H9 (cell line): ENCODE results near the gene ATP11B. TPM values are rescaled to one million over a fixed set of nuclear protein-coding genes. Genes with fewer than 3 reads are reported as not detected.

ENCODE experiments used
- DNase-seq: peaks from one replicate; pipeline ENCODE4 v3.0.0-alpha.2; 2017
- H2AFZ ChIP-seq: one replicate; pipeline ENCODE4 v1.6.1; 2013; ENCODE audit warnings: mild to moderate bottlenecking, low read length, control low read depth, moderate library complexity
- H2AK5ac ChIP-seq: 2 replicates; pipeline ENCODE4 v1.6.1; 2013; ENCODE audit warnings: low read length, control low read depth, mixed read lengths; ENCODE audit not compliant: insufficient read length
- H2BK120ac ChIP-seq: one replicate; pipeline ENCODE4 v1.6.1; 2013; ENCODE audit warnings: low read depth, mild to moderate bottlenecking, low read length, control low read depth, inconsistent platforms; ENCODE audit not compliant: poor library complexity, severe bottlenecking
- H2BK12ac ChIP-seq: 2 replicates; pipeline ENCODE4 v1.6.1; 2013; ENCODE audit warnings: low read length, control low read depth, mixed read lengths, low read depth; ENCODE audit not compliant: insufficient read length
- H2BK15ac ChIP-seq: 2 replicates; pipeline ENCODE4 v1.6.1; 2013; ENCODE audit warnings: low read depth, low read length, control low read depth
- H2BK20ac ChIP-seq: one replicate; pipeline ENCODE4 v1.6.1; 2013; ENCODE audit warnings: low read depth, mild to moderate bottlenecking, low read length, control low read depth, inconsistent platforms; ENCODE audit not compliant: poor library complexity, severe bottlenecking
- H2BK5ac ChIP-seq: 2 replicates; pipeline ENCODE4 v1.6.1; 2013; ENCODE audit warnings: low read length, control low read depth, mixed read lengths; ENCODE audit not compliant: insufficient read length
- H3K14ac ChIP-seq: 2 replicates; pipeline ENCODE4 v1.6.1; 2013; ENCODE audit warnings: low read length, control low read depth; ENCODE audit not compliant: insufficient read depth
- H3K18ac ChIP-seq: 2 replicates; pipeline ENCODE4 v1.6.1; 2013; ENCODE audit warnings: low read depth, mild to moderate bottlenecking, mixed read lengths, low read length, control low read depth; ENCODE audit not compliant: insufficient read length
- H3K23ac ChIP-seq: 2 replicates; pipeline ENCODE4 v1.6.1; 2013; ENCODE audit warnings: low read length, control low read depth, mixed read lengths, low read depth; ENCODE audit not compliant: insufficient read length
- H3K23me2 ChIP-seq: 2 replicates; pipeline ENCODE4 v1.6.1; 2013; ENCODE audit warnings: low read depth, mild to moderate bottlenecking, mixed read lengths, low read length, control low read depth; ENCODE audit not compliant: insufficient read length, poor library complexity, severe bottlenecking
- H3K27ac ChIP-seq: 2 replicates; pipeline ENCODE4 v1.5.1; 2013; ENCODE audit warnings: low read length, control low read depth, mixed read lengths, low read depth; ENCODE audit not compliant: insufficient read length
- H3K27me3 ChIP-seq: 2 replicates; pipeline ENCODE4 v1.6.1; 2013; ENCODE audit warnings: low read length, control low read depth, inconsistent platforms; ENCODE audit not compliant: insufficient read depth
- H3K4ac ChIP-seq: 2 replicates; pipeline ENCODE4 v1.6.1; 2013; ENCODE audit warnings: low read depth, mild to moderate bottlenecking, control low read depth, inconsistent platforms, low read length, moderate library complexity
- H3K4me1 ChIP-seq: 2 replicates; pipeline ENCODE4 v1.6.1; 2013; ENCODE audit warnings: low read length, control low read depth, inconsistent platforms; ENCODE audit not compliant: insufficient read depth
- H3K4me2 ChIP-seq: 2 replicates; pipeline ENCODE4 v1.6.1; 2013; ENCODE audit warnings: low read length, control low read depth, mixed read lengths; ENCODE audit not compliant: insufficient read length, insufficient read depth
- H3K56ac ChIP-seq: 2 replicates; pipeline ENCODE4 v1.6.1; 2013; ENCODE audit warnings: low read depth, mild to moderate bottlenecking, mixed read lengths, low read length, control low read depth; ENCODE audit not compliant: insufficient read length
- H3K79me1 ChIP-seq: 2 replicates; pipeline ENCODE4 v1.6.1; 2013; ENCODE audit warnings: low read depth, mild to moderate bottlenecking, moderate library complexity, low read length, control low read depth, inconsistent platforms; ENCODE audit not compliant: insufficient read depth, poor library complexity, severe bottlenecking
- H3K79me2 ChIP-seq: 2 replicates; pipeline ENCODE4 v1.6.1; 2013; ENCODE audit warnings: low read length, control low read depth, inconsistent platforms; ENCODE audit not compliant: insufficient read depth
- H3K9ac ChIP-seq: 2 replicates; pipeline ENCODE4 v1.6.1; 2013; ENCODE audit warnings: low read length, control low read depth, mixed read lengths; ENCODE audit not compliant: insufficient read length; ENCODE audit errors: extremely low read depth
- H3K9me3 ChIP-seq: one replicate; pipeline ENCODE4 v1.6.1; 2013; ENCODE audit warnings: low read depth, low read length, inconsistent platforms; ENCODE audit not compliant: control insufficient read depth
- H3T11ph ChIP-seq: one replicate; pipeline ENCODE4 v1.6.1; 2013; ENCODE audit warnings: mild to moderate bottlenecking, low read length, control low read depth, inconsistent platforms
- H4K20me1 ChIP-seq: one replicate; pipeline ENCODE4 v1.6.1; 2013; ENCODE audit not compliant: control insufficient read depth, insufficient read length, insufficient read depth
- H4K5ac ChIP-seq: 2 replicates; pipeline ENCODE4 v1.6.1; 2013; ENCODE audit warnings: low read depth, mild to moderate bottlenecking, mixed read lengths, low read length, control low read depth; ENCODE audit not compliant: insufficient read length
- H4K8ac ChIP-seq: replicated peaks from 2 replicates; pipeline ENCODE4 v1.6.1; 2013; ENCODE audit warnings: low read length, control low read depth, mixed read lengths, low read depth; ENCODE audit not compliant: insufficient read length
- H4K91ac ChIP-seq: 2 replicates; pipeline ENCODE4 v1.6.1; 2013; ENCODE audit warnings: low read depth, mild to moderate bottlenecking, moderate library complexity, mixed read lengths, low read length, control low read depth; ENCODE audit not compliant: insufficient read length
- H3K27ac Mint-ChIP-seq, 3 experiments: 2 replicates in 2 of 3; 3 replicates in 1 of 3; pipeline ENCODE4 v1.8.0; 2020 to 2021; ENCODE audit warnings: mixed read lengths in 3 of 3, mild to moderate bottlenecking in 1 of 3, moderate library complexity in 1 of 3
- H3K27me3 Mint-ChIP-seq: 2 replicates; pipeline ENCODE4 v1.8.0; 2021; ENCODE audit warnings: low read depth, mild to moderate bottlenecking, moderate library complexity, mixed read lengths
- H3K36me3 Mint-ChIP-seq, 3 experiments: 2 replicates in 2 of 3; 3 replicates in 1 of 3; pipeline ENCODE4 v1.8.0; 2020 to 2021; ENCODE audit warnings: low read depth in 3 of 3, mixed read lengths in 3 of 3; ENCODE audit not compliant: insufficient read depth in 1 of 3
- H3K4me1 Mint-ChIP-seq, 2 experiments: 2 replicates each; pipeline ENCODE4 v1.8.0; 2020; ENCODE audit warnings: mixed read lengths in 2 of 2
- H3K4me3 Mint-ChIP-seq, 2 experiments: 2 replicates in 1 of 2; 3 replicates in 1 of 2; pipeline ENCODE4 v1.8.0; 2020 to 2021; ENCODE audit warnings: mild to moderate bottlenecking in 2 of 2, mixed read lengths in 2 of 2, moderate library complexity in 1 of 2
- H3K9me3 Mint-ChIP-seq, 2 experiments: 2 replicates in 1 of 2; 3 replicates in 1 of 2; pipeline ENCODE4 v1.8.0; 2020; ENCODE audit warnings: mild to moderate bottlenecking in 2 of 2, mixed read lengths in 2 of 2, moderate library complexity in 1 of 2
- CTCF ChIP-seq: fragments of 200-600 bp; sonication (generic); conservative IDR thresholded peaks from 3 replicates; pipeline ENCODE4 v1.8.0; 2021; ENCODE audit warnings: antibody characterized with exemption, mild to moderate bottlenecking
- WGBS: extraction: QIAGEN DNeasy Blood & Tissue Kit; methylation state at CpG from one replicate; pipeline ENCODE4 v1.1.7; 2013; ENCODE audit warnings: missing lambda C conversion rate, low lambda C conversion rate, mixed read lengths; ENCODE audit not compliant: insufficient read length; ENCODE audit errors: extremely low coverage; 5-methylcytosine and 5-hydroxymethylcytosine counted together
- total RNA-seq: library from RNA; stranded (reverse); gene quantifications from 2 replicates; pipeline ENCODE4 v1.2.1, GENCODE V29; 2021

The ATP11B gene
- total RNA-seq, 1 experiment from 2014 or later, result 30.0 TPM

GRCh38 chr3:182814419-182815062 lies 21.2 kb downstream of the ATP11B start:
- no peak overlapping the region for H4K8ac ChIP-seq
- no peak overlapping the region for H4K91ac ChIP-seq
- no peaks in the 10 kb centered on the region for H3K27me3 ChIP-seq
- no peak overlapping the region for H3K27ac ChIP-seq
- no peak overlapping the region for H2AFZ ChIP-seq
- no peak overlapping the region for H3K9ac ChIP-seq
- H3K27ac Mint-ChIP-seq, result no peak overlapping the region; a peak in 1 of 7 replicates
- H3K27me3 Mint-ChIP-seq, result no peaks in the 10 kb centered on the region
- H4K20me1 ChIP-seq, result no peaks in the 10 kb centered on the region
- no peak for TF ChIP-seq CTCF
- H3K4me1 ChIP-seq, result no peaks in the 10 kb centered on the region
- no peak overlapping the region for H3K14ac ChIP-seq
- no peak overlapping the region for H3K4me2 ChIP-seq
- DNase-seq, result no peak
- H2BK12ac ChIP-seq, result no peak overlapping the region
- no peak overlapping the region for H2AK5ac ChIP-seq
- H2BK120ac ChIP-seq, result no peak overlapping the region
- no peak overlapping the region for H3K56ac ChIP-seq
- no peaks in the 10 kb centered on the region for H3K9me3 Mint-ChIP-seq
- H3K18ac ChIP-seq, result no peak overlapping the region
- H3K4ac ChIP-seq, result no peak overlapping the region
- no CpG with 5 or more reads among the region's 4 CpGs for WGBS
- no peaks in the 10 kb centered on the region for H3K79me1 ChIP-seq
- no peaks in the 10 kb centered on the region for H3K9me3 ChIP-seq
- no peak overlapping the region for H4K5ac ChIP-seq
- no peak overlapping the region for H3K4me3 Mint-ChIP-seq
- H2BK20ac ChIP-seq, result no peak overlapping the region
- H3K4me1 Mint-ChIP-seq, result peaks cover 0 to 5% of the 10 kb centered on the region in 2 experiments; a peak in 1 of 4 replicates
- no peak overlapping the region for H3K23ac ChIP-seq
- no peaks in the 10 kb centered on the region; the same call in 1 of the 2 replicates for H3K79me2 ChIP-seq
- H2BK5ac ChIP-seq, result no peak overlapping the region
- H3T11ph ChIP-seq, result no peak overlapping the region
- H2BK15ac ChIP-seq, result no peak overlapping the region
- H3K23me2 ChIP-seq, result no peaks in the 10 kb centered on the region
- no peaks in the 10 kb centered on the region for H3K36me3 Mint-ChIP-seq
